A673 (cell line): ENCODE measurements around the gene PMFBP1.

ENCODE experiments used
- EZH2 ChIP-seq: fragments of 200-600 bp; sonication (generic); IDR thresholded peaks from 2 replicates; pipeline ENCODE4 v1.6.1; 2017; ENCODE audit warnings: borderline replicate concordance, low read depth, mild to moderate bottlenecking, mixed read lengths, antibody characterized with exemption, low read length; ENCODE audit not compliant: poor library complexity, severe bottlenecking
- TF ChIP-seq, protein P1 (sequence below): fragments of 300-800, 200-600 bp; sonication (generic); conservative IDR thresholded peaks from 2 replicates; pipeline ENCODE4 v1.5.1; 2017; ENCODE audit warnings: low read depth, mild to moderate bottlenecking, antibody characterized with exemption, low read length, moderate library complexity, mixed read lengths

- TF ChIP-seq, protein P1, sequence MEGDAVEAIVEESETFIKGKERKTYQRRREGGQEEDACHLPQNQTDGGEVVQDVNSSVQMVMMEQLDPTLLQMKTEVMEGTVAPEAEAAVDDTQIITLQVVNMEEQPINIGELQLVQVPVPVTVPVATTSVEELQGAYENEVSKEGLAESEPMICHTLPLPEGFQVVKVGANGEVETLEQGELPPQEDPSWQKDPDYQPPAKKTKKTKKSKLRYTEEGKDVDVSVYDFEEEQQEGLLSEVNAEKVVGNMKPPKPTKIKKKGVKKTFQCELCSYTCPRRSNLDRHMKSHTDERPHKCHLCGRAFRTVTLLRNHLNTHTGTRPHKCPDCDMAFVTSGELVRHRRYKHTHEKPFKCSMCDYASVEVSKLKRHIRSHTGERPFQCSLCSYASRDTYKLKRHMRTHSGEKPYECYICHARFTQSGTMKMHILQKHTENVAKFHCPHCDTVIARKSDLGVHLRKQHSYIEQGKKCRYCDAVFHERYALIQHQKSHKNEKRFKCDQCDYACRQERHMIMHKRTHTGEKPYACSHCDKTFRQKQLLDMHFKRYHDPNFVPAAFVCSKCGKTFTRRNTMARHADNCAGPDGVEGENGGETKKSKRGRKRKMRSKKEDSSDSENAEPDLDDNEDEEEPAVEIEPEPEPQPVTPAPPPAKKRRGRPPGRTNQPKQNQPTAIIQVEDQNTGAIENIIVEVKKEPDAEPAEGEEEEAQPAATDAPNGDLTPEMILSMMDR = no peak
- TF ChIP-seq EZH2 = no peak
These were observed 59.5 kb downstream of the PMFBP1 start for GRCh38 chr16:72112452-72112792.
